H9 (cell line): Measurements from ENCODE around the gene ADAMTSL2. TPM values are rescaled to one million over a fixed set of nuclear protein-coding genes. Genes with fewer than 3 reads are reported as not detected.
A peak's percentile ranks its signal among the peaks of the same experiment; 100 is the strongest.

Experiments used
- DNase-seq: peaks from one replicate; pipeline ENCODE4 v3.0.0-alpha.2; 2017
- H2AFZ ChIP-seq: one replicate; pipeline ENCODE4 v1.6.1; 2013; ENCODE audit warnings: mild to moderate bottlenecking, low read length, control low read depth, moderate library complexity
- H2AK5ac ChIP-seq: 2 replicates; pipeline ENCODE4 v1.6.1; 2013; ENCODE audit warnings: low read length, control low read depth, mixed read lengths; ENCODE audit not compliant: insufficient read length
- H2BK120ac ChIP-seq: one replicate; pipeline ENCODE4 v1.6.1; 2013; ENCODE audit warnings: low read depth, mild to moderate bottlenecking, low read length, control low read depth, inconsistent platforms; ENCODE audit not compliant: poor library complexity, severe bottlenecking
- H2BK12ac ChIP-seq: 2 replicates; pipeline ENCODE4 v1.6.1; 2013; ENCODE audit warnings: low read length, control low read depth, mixed read lengths, low read depth; ENCODE audit not compliant: insufficient read length
- H2BK15ac ChIP-seq: 2 replicates; pipeline ENCODE4 v1.6.1; 2013; ENCODE audit warnings: low read depth, low read length, control low read depth
- H2BK20ac ChIP-seq: one replicate; pipeline ENCODE4 v1.6.1; 2013; ENCODE audit warnings: low read depth, mild to moderate bottlenecking, low read length, control low read depth, inconsistent platforms; ENCODE audit not compliant: poor library complexity, severe bottlenecking
- H2BK5ac ChIP-seq: 2 replicates; pipeline ENCODE4 v1.6.1; 2013; ENCODE audit warnings: low read length, control low read depth, mixed read lengths; ENCODE audit not compliant: insufficient read length
- H3K14ac ChIP-seq: 2 replicates; pipeline ENCODE4 v1.6.1; 2013; ENCODE audit warnings: low read length, control low read depth; ENCODE audit not compliant: insufficient read depth
- H3K18ac ChIP-seq: 2 replicates; pipeline ENCODE4 v1.6.1; 2013; ENCODE audit warnings: low read depth, mild to moderate bottlenecking, mixed read lengths, low read length, control low read depth; ENCODE audit not compliant: insufficient read length
- H3K23ac ChIP-seq: 2 replicates; pipeline ENCODE4 v1.6.1; 2013; ENCODE audit warnings: low read length, control low read depth, mixed read lengths, low read depth; ENCODE audit not compliant: insufficient read length
- H3K23me2 ChIP-seq: 2 replicates; pipeline ENCODE4 v1.6.1; 2013; ENCODE audit warnings: low read depth, mild to moderate bottlenecking, mixed read lengths, low read length, control low read depth; ENCODE audit not compliant: insufficient read length, poor library complexity, severe bottlenecking
- H3K27ac ChIP-seq: 2 replicates; pipeline ENCODE4 v1.5.1; 2013; ENCODE audit warnings: low read length, control low read depth, mixed read lengths, low read depth; ENCODE audit not compliant: insufficient read length
- H3K27me3 ChIP-seq: 2 replicates; pipeline ENCODE4 v1.6.1; 2013; ENCODE audit warnings: low read length, control low read depth, inconsistent platforms; ENCODE audit not compliant: insufficient read depth
- H3K4ac ChIP-seq: 2 replicates; pipeline ENCODE4 v1.6.1; 2013; ENCODE audit warnings: low read depth, mild to moderate bottlenecking, control low read depth, inconsistent platforms, low read length, moderate library complexity
- H3K4me1 ChIP-seq: 2 replicates; pipeline ENCODE4 v1.6.1; 2013; ENCODE audit warnings: low read length, control low read depth, inconsistent platforms; ENCODE audit not compliant: insufficient read depth
- H3K4me2 ChIP-seq: 2 replicates; pipeline ENCODE4 v1.6.1; 2013; ENCODE audit warnings: low read length, control low read depth, mixed read lengths; ENCODE audit not compliant: insufficient read length, insufficient read depth
- H3K56ac ChIP-seq: 2 replicates; pipeline ENCODE4 v1.6.1; 2013; ENCODE audit warnings: low read depth, mild to moderate bottlenecking, mixed read lengths, low read length, control low read depth; ENCODE audit not compliant: insufficient read length
- H3K79me1 ChIP-seq: 2 replicates; pipeline ENCODE4 v1.6.1; 2013; ENCODE audit warnings: low read depth, mild to moderate bottlenecking, moderate library complexity, low read length, control low read depth, inconsistent platforms; ENCODE audit not compliant: insufficient read depth, poor library complexity, severe bottlenecking
- H3K79me2 ChIP-seq: 2 replicates; pipeline ENCODE4 v1.6.1; 2013; ENCODE audit warnings: low read length, control low read depth, inconsistent platforms; ENCODE audit not compliant: insufficient read depth
- H3K9ac ChIP-seq: 2 replicates; pipeline ENCODE4 v1.6.1; 2013; ENCODE audit warnings: low read length, control low read depth, mixed read lengths; ENCODE audit not compliant: insufficient read length; ENCODE audit errors: extremely low read depth
- H3K9me3 ChIP-seq: one replicate; pipeline ENCODE4 v1.6.1; 2013; ENCODE audit warnings: low read depth, low read length, inconsistent platforms; ENCODE audit not compliant: control insufficient read depth
- H3T11ph ChIP-seq: one replicate; pipeline ENCODE4 v1.6.1; 2013; ENCODE audit warnings: mild to moderate bottlenecking, low read length, control low read depth, inconsistent platforms
- H4K20me1 ChIP-seq: one replicate; pipeline ENCODE4 v1.6.1; 2013; ENCODE audit not compliant: control insufficient read depth, insufficient read length, insufficient read depth
- H4K5ac ChIP-seq: 2 replicates; pipeline ENCODE4 v1.6.1; 2013; ENCODE audit warnings: low read depth, mild to moderate bottlenecking, mixed read lengths, low read length, control low read depth; ENCODE audit not compliant: insufficient read length
- H4K8ac ChIP-seq: replicated peaks from 2 replicates; pipeline ENCODE4 v1.6.1; 2013; ENCODE audit warnings: low read length, control low read depth, mixed read lengths, low read depth; ENCODE audit not compliant: insufficient read length
- H4K91ac ChIP-seq: 2 replicates; pipeline ENCODE4 v1.6.1; 2013; ENCODE audit warnings: low read depth, mild to moderate bottlenecking, moderate library complexity, mixed read lengths, low read length, control low read depth; ENCODE audit not compliant: insufficient read length
- H3K27ac Mint-ChIP-seq, 3 experiments: 2 replicates in 2 of 3; 3 replicates in 1 of 3; pipeline ENCODE4 v1.8.0; 2020 to 2021; ENCODE audit warnings: mixed read lengths in 3 of 3, mild to moderate bottlenecking in 1 of 3, moderate library complexity in 1 of 3
- H3K27me3 Mint-ChIP-seq: 2 replicates; pipeline ENCODE4 v1.8.0; 2021; ENCODE audit warnings: low read depth, mild to moderate bottlenecking, moderate library complexity, mixed read lengths
- H3K36me3 Mint-ChIP-seq, 3 experiments: 2 replicates in 2 of 3; 3 replicates in 1 of 3; pipeline ENCODE4 v1.8.0; 2020 to 2021; ENCODE audit warnings: low read depth in 3 of 3, mixed read lengths in 3 of 3; ENCODE audit not compliant: insufficient read depth in 1 of 3
- H3K4me1 Mint-ChIP-seq, 2 experiments: 2 replicates each; pipeline ENCODE4 v1.8.0; 2020; ENCODE audit warnings: mixed read lengths in 2 of 2
- H3K4me3 Mint-ChIP-seq, 2 experiments: 2 replicates in 1 of 2; 3 replicates in 1 of 2; pipeline ENCODE4 v1.8.0; 2020 to 2021; ENCODE audit warnings: mild to moderate bottlenecking in 2 of 2, mixed read lengths in 2 of 2, moderate library complexity in 1 of 2
- H3K9me3 Mint-ChIP-seq, 2 experiments: 2 replicates in 1 of 2; 3 replicates in 1 of 2; pipeline ENCODE4 v1.8.0; 2020; ENCODE audit warnings: mild to moderate bottlenecking in 2 of 2, mixed read lengths in 2 of 2, moderate library complexity in 1 of 2
- CTCF ChIP-seq: fragments of 200-600 bp; sonication (generic); conservative IDR thresholded peaks from 3 replicates; pipeline ENCODE4 v1.8.0; 2021; ENCODE audit warnings: antibody characterized with exemption, mild to moderate bottlenecking
- WGBS: extraction: QIAGEN DNeasy Blood & Tissue Kit; methylation state at CpG from one replicate; pipeline ENCODE4 v1.1.7; 2013; ENCODE audit warnings: missing lambda C conversion rate, low lambda C conversion rate, mixed read lengths; ENCODE audit not compliant: insufficient read length; ENCODE audit errors: extremely low coverage; 5-methylcytosine and 5-hydroxymethylcytosine counted together
- total RNA-seq: library from RNA; stranded (reverse); gene quantifications from 2 replicates; pipeline ENCODE4 v1.2.1, GENCODE V29; 2021

Gene ADAMTSL2
- total RNA-seq, 1 experiment from 2014 or later = 0.61 TPM

GRCh38 chr9:133562611-133563290 lies 28.2 kb downstream of the ADAMTSL2 start:
- no peak overlapping the region for H2BK120ac ChIP-seq
- H3K14ac ChIP-seq = no peak overlapping the region
- no peak overlapping the region for H2BK15ac ChIP-seq
- no peaks in the 10 kb centered on the region for H3K23me2 ChIP-seq
- no peaks in the 10 kb centered on the region for H3K79me2 ChIP-seq
- no CpG with 5 or more reads among the region's 54 CpGs for WGBS
- no peak overlapping the region for H2AK5ac ChIP-seq
- Mint-ChIP-seq H3K9me3 (no peaks in the 10 kb centered on the region), H3K27ac (peak overlapping the region in 2 of 3 experiments; percentile 36 to 85; a peak in 2 of 7 replicates), H3K36me3 (peaks cover 0 to 3% (median 0%) of the 10 kb centered on the region in 3 experiments; a peak in 2 of 7 replicates), H3K27me3 (peaks cover 13% of the 10 kb centered on the region), H3K4me3 (no peak overlapping the region; a peak in 1 of 5 replicates), H3K4me1 (peaks cover 24 to 36% of the 10 kb centered on the region in 2 experiments)
- H3K79me1 ChIP-seq = no peaks in the 10 kb centered on the region
- no peaks in the 10 kb centered on the region for H3K27me3 ChIP-seq
- no peak overlapping the region for H3K18ac ChIP-seq
- H2BK12ac ChIP-seq = no peak overlapping the region
- H3K27ac ChIP-seq = no peak overlapping the region
- TF ChIP-seq CTCF = no peak
- H3K56ac ChIP-seq = no peak overlapping the region
- H3K23ac ChIP-seq = no peak overlapping the region
- no peak overlapping the region for H2AFZ ChIP-seq
- H2BK20ac ChIP-seq = no peak overlapping the region
- H3T11ph ChIP-seq = no peak overlapping the region
- no peak overlapping the region for H2BK5ac ChIP-seq
- peaks cover 2% of the 10 kb centered on the region; the same call in 1 of the 2 replicates for H3K4me1 ChIP-seq
- H3K4me2 ChIP-seq = no peak overlapping the region
- H4K8ac ChIP-seq = no peak overlapping the region
- no peak overlapping the region for H4K91ac ChIP-seq
- H3K9me3 ChIP-seq = no peaks in the 10 kb centered on the region
- no peak for DNase-seq
- no peak overlapping the region for H4K5ac ChIP-seq
- no peaks in the 10 kb centered on the region for H4K20me1 ChIP-seq
- no peak overlapping the region for H3K9ac ChIP-seq
- H3K4ac ChIP-seq = no peak overlapping the region
